ENCODE results near the gene IFNAR1.

IFNAR1 gene

GRCh38 chr21:33367309-33367973 lies 42.7 kb downstream of the IFNAR1 start:
- peaks cover 18% of the 10 kb centered on the region; the same call in 1 of the 2 replicates for H3K9me3 ChIP-seq (ENCODE audit: insufficient read depth, low read length)
- no peaks in the 10 kb centered on the region for H4K20me1 ChIP-seq (ENCODE audit: low read depth, low read length)
- H3K27ac ChIP-seq (ENCODE audit: low read depth, low read length) = peak overlapping the region; percentile 34; the same call in 1 of the 2 replicates

GRCh38 chr21:33368124-33368523 lies 43.4 kb downstream of the IFNAR1 start:
- Histone ChIP-seq H2AFZ (ENCODE audit: low read depth, low read length, severe bottlenecking) (no peak overlapping the region), H3K36me3 (ENCODE audit: low read length) (no peaks in the 10 kb centered on the region), H3K79me2 (ENCODE audit: insufficient read depth, low read length) (no peaks in the 10 kb centered on the region), H4K20me1 (ENCODE audit: low read depth, low read length) (no peaks in the 10 kb centered on the region), H3K9me2 (replicated peaks; ENCODE audit: insufficient read depth, low read length) (no peaks in the 10 kb centered on the region), H3K9ac (ENCODE audit: low read length) (no peak overlapping the region), H3K4me3 (ENCODE audit: insufficient read depth, low read length, poor library complexity, severe bottlenecking) (no peak overlapping the region), H3K9me3 (ENCODE audit: insufficient read depth, low read length) (peaks cover 18% of the 10 kb centered on the region; the same call in 1 of the 2 replicates), H3K4me2 (ENCODE audit: low read depth, low read length, poor library complexity, severe bottlenecking) (no peak overlapping the region), H3K27ac (ENCODE audit: low read depth, low read length) (peak overlapping the region; percentile 40), H3K27me3 (ENCODE audit: low read length) (no peaks in the 10 kb centered on the region), H3F3A (ENCODE audit: insufficient read depth) (peaks cover 7% of the 10 kb centered on the region)
- TF ChIP-seq EZH2phosphoT487 (conservative IDR thresholded peaks at IDR 0.05; ENCODE audit: low read length) = no peak
- TF ChIP-seq, protein P1, sequence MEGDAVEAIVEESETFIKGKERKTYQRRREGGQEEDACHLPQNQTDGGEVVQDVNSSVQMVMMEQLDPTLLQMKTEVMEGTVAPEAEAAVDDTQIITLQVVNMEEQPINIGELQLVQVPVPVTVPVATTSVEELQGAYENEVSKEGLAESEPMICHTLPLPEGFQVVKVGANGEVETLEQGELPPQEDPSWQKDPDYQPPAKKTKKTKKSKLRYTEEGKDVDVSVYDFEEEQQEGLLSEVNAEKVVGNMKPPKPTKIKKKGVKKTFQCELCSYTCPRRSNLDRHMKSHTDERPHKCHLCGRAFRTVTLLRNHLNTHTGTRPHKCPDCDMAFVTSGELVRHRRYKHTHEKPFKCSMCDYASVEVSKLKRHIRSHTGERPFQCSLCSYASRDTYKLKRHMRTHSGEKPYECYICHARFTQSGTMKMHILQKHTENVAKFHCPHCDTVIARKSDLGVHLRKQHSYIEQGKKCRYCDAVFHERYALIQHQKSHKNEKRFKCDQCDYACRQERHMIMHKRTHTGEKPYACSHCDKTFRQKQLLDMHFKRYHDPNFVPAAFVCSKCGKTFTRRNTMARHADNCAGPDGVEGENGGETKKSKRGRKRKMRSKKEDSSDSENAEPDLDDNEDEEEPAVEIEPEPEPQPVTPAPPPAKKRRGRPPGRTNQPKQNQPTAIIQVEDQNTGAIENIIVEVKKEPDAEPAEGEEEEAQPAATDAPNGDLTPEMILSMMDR (IDR thresholded peaks at IDR 0.05; ENCODE audit: insufficient read depth, low read length, poor library complexity, severe bottlenecking) = no peak

More at GRCh38 chr21:33367309-33367973, 42.7 kb downstream of the IFNAR1 start:
- Histone ChIP-seq H3F3A (ENCODE audit: insufficient read depth) (peaks cover 12% of the 10 kb centered on the region), H3K79me2 (ENCODE audit: insufficient read depth, low read length) (no peaks in the 10 kb centered on the region), H3K9ac (ENCODE audit: low read length) (no peak overlapping the region), H3K9me2 (replicated peaks; ENCODE audit: insufficient read depth, low read length) (no peaks in the 10 kb centered on the region), H3K4me2 (ENCODE audit: low read depth, low read length, poor library complexity, severe bottlenecking) (no peak overlapping the region), H3K27me3 (ENCODE audit: low read length) (no peaks in the 10 kb centered on the region), H3K36me3 (ENCODE audit: low read length) (no peaks in the 10 kb centered on the region), H2AFZ (ENCODE audit: low read depth, low read length, severe bottlenecking) (no peak overlapping the region), H3K4me3 (ENCODE audit: insufficient read depth, low read length, poor library complexity, severe bottlenecking) (no peak overlapping the region)
- TF ChIP-seq, protein P1 (IDR thresholded peaks at IDR 0.05; ENCODE audit: insufficient read depth, low read length, poor library complexity, severe bottlenecking) = no peak
- TF ChIP-seq EZH2phosphoT487 (conservative IDR thresholded peaks at IDR 0.05; ENCODE audit: low read length) = no peak

GRCh38 chr21:33368576-33368975 lies 43.8 kb downstream of the IFNAR1 start:
- peak overlapping the region; percentile 40 for H3K27ac ChIP-seq (ENCODE audit: low read depth, low read length)
- H3K9me2 ChIP-seq (replicated peaks; ENCODE audit: insufficient read depth, low read length) = no peaks in the 10 kb centered on the region
- no peak overlapping the region for H3K4me3 ChIP-seq (ENCODE audit: insufficient read depth, low read length, poor library complexity, severe bottlenecking)
- no peak overlapping the region for H3K9ac ChIP-seq (ENCODE audit: low read length)
- H2AFZ ChIP-seq (ENCODE audit: low read depth, low read length, severe bottlenecking) = no peak overlapping the region
- H3K4me2 ChIP-seq (ENCODE audit: low read depth, low read length, poor library complexity, severe bottlenecking) = no peak overlapping the region
- H3K79me2 ChIP-seq (ENCODE audit: insufficient read depth, low read length) = no peaks in the 10 kb centered on the region
- H3K27me3 ChIP-seq (ENCODE audit: low read length) = no peaks in the 10 kb centered on the region
- no peaks in the 10 kb centered on the region for H4K20me1 ChIP-seq (ENCODE audit: low read depth, low read length)
- TF ChIP-seq EZH2phosphoT487 (conservative IDR thresholded peaks at IDR 0.05; ENCODE audit: low read length) = no peak
- TF ChIP-seq, protein P1 (IDR thresholded peaks at IDR 0.05; ENCODE audit: insufficient read depth, low read length, poor library complexity, severe bottlenecking) = no peak
- H3K9me3 ChIP-seq (ENCODE audit: insufficient read depth, low read length) = peaks cover 18% of the 10 kb centered on the region; the same call in 1 of the 2 replicates
- peaks cover 6% of the 10 kb centered on the region for H3F3A ChIP-seq (ENCODE audit: insufficient read depth)
- H3K36me3 ChIP-seq (ENCODE audit: low read length) = no peaks in the 10 kb centered on the region
